ENCODE results near the gene LYSMD1.

Gene LYSMD1

DNA sequence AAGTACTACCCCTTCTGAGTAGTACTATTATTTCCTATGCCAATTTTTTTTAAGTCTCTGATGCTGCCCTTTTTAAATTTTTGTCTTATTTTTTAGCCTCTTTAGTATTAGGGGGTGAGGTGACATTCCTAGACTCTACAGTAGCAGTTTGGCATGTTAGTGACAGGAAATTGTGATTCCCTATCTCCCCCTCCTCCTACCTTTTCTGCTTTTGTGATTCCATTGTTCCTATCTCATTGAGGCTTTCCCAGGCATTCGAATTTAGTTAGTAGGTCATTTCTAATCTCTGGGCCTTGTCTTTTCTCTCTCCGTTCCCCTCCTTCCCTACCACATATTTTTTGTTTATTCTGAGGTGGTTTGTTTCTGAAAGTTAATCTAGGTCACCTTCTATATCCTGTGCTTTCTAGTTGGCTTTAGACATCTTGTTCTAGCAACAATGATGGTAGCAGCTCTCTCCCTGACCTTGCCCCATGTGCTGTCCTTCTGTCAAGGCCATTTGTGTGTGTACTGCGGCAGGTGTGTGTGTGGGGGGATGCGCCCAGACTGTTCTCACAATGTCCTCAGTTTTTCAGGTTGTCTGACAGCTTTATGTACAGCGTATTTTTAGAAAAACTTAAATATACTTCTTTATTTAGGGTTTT is 40.8 kb downstream of the LYSMD1 start:
- H3K27ac ChIP-seq (ENCODE audit: low read length), result no peak overlapping the region
- no peaks in the 10 kb centered on the region for H3K4me1 ChIP-seq (ENCODE audit: control insufficient read depth, insufficient read depth, low read length)
- no peak overlapping the region for H3K4me3 ChIP-seq (ENCODE audit: low read length in 2 of 2)
- H3K36me3 ChIP-seq (ENCODE audit: control insufficient read depth in 2 of 2, insufficient read depth in 2 of 2, low read length in 2 of 2), result peaks cover 10 to 11% of the 10 kb centered on the region in 2 donors
- no peaks in the 10 kb centered on the region for H3K27me3 ChIP-seq (ENCODE audit: control insufficient read depth in 1 of 2, insufficient read depth in 2 of 2, low read length in 2 of 2)
- no peak overlapping the region for H3K9ac ChIP-seq (ENCODE audit: low read length in 2 of 2)
- H3K9me3 ChIP-seq (ENCODE audit: control insufficient read depth in 2 of 2, low read length in 2 of 2), result no peaks in the 10 kb centered on the region

DNA sequence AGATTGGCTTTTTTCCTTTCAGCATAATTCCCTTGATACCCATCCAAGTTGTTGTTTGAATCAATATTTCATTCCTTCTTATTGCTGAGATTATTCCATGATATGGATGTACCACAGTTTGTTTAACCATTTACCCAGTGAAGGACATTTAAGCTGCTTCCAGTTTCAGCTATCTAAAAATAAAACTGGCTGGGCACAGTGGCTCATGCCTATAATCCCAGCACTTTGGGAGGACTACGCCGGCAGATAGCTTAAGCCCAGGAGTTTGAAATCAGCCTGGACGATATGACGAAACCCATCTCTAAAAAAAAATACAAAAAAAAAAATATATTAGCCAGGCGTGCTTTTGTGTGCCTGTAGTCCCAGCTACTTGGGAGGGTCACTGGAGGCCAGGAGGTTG is 51.8 kb downstream of the LYSMD1 start:
- Histone ChIP-seq H3K36me3 (ENCODE audit: control insufficient read depth in 2 of 2, insufficient read depth in 2 of 2, low read length in 2 of 2) (peaks cover 7 to 20% of the 10 kb centered on the region in 2 donors), H3K9ac (ENCODE audit: low read length in 2 of 2) (no peak overlapping the region), H3K27ac (ENCODE audit: low read length) (no peak overlapping the region), H3K4me3 (ENCODE audit: low read length in 2 of 2) (no peak overlapping the region), H3K27me3 (ENCODE audit: control insufficient read depth in 1 of 2, insufficient read depth in 2 of 2, low read length in 2 of 2) (no peaks in the 10 kb centered on the region), H3K9me3 (ENCODE audit: control insufficient read depth in 2 of 2, low read length in 2 of 2) (no peaks in the 10 kb centered on the region), H3K4me1 (ENCODE audit: control insufficient read depth, insufficient read depth, low read length) (no peaks in the 10 kb centered on the region)

Measured in stomach smooth muscle (tissue), 2 donors.